Neural progenitor cell (in vitro differentiated cells): ENCODE results near the gene ADAMTS6. TPM values are rescaled to one million over a fixed set of nuclear protein-coding genes. Genes with fewer than 3 reads are reported as not detected.

ENCODE experiments used
- DNase-seq: peaks from one replicate; pipeline ENCODE4 v3.0.0-alpha.2; 2016; ENCODE audit warnings: low spot score
- H2AFZ ChIP-seq: fragments of 200-600 bp; sonication (generic); replicated peaks from 2 replicates; pipeline ENCODE4 v1.6.1; 2016; ENCODE audit warnings: antibody characterized with exemption
- H3F3A ChIP-seq: fragments of 200-600 bp; sonication (generic); 2 replicates; pipeline ENCODE4 v1.6.1; 2016; ENCODE audit warnings: antibody characterized with exemption, low read depth
- H3K27ac ChIP-seq: fragments of 200-600 bp; sonication (generic); 2 replicates; pipeline ENCODE4 v1.5.1; 2016; ENCODE audit warnings: mild to moderate bottlenecking
- H3K27me3 ChIP-seq: fragments of 200-600 bp; sonication (generic); 2 replicates; pipeline ENCODE4 v1.6.1; 2016; ENCODE audit warnings: mild to moderate bottlenecking, moderate library complexity
- H3K36me3 ChIP-seq: fragments of 200-600 bp; sonication (generic); 2 replicates; pipeline ENCODE4 v1.5.1; 2016
- H3K4me1 ChIP-seq: fragments of 200-600 bp; sonication (generic); 2 replicates; pipeline ENCODE4 v1.6.1; 2016; ENCODE audit warnings: mixed run types
- H3K4me2 ChIP-seq: fragments of 200-600 bp; sonication (generic); 2 replicates; pipeline ENCODE4 v1.6.1; 2016
- H3K4me3 ChIP-seq: fragments of 200-600 bp; sonication (generic); 2 replicates; pipeline ENCODE4 v1.5.1; 2016
- H3K79me2 ChIP-seq: fragments of 200-600 bp; sonication (generic); 2 replicates; pipeline ENCODE4 v1.6.1; 2016; ENCODE audit warnings: low read depth
- H3K9ac ChIP-seq: fragments of 200-600 bp; sonication (generic); 2 replicates; pipeline ENCODE4 v1.6.1; 2016
- H3K9me3 ChIP-seq: fragments of 200-600 bp; sonication (generic); 2 replicates; pipeline ENCODE4 v1.5.1; 2016; ENCODE audit warnings: low read depth
- H4K20me1 ChIP-seq: fragments of 200-600 bp; sonication (generic); 2 replicates; pipeline ENCODE4 v1.6.1; 2016; ENCODE audit warnings: low read depth
- H3K27ac Mint-ChIP-seq: 3 replicates; pipeline ENCODE4 v1.8.0; 2021; ENCODE audit warnings: mixed read lengths
- H3K27me3 Mint-ChIP-seq: 2 replicates; pipeline ENCODE4 v1.8.0; 2022; ENCODE audit warnings: low read depth, mild to moderate bottlenecking, inconsistent platforms, moderate library complexity, mixed read lengths; ENCODE audit not compliant: insufficient read depth
- H3K36me3 Mint-ChIP-seq: 3 replicates; pipeline ENCODE4 v1.8.0; 2021; ENCODE audit warnings: mixed read lengths
- H3K4me1 Mint-ChIP-seq: 3 replicates; pipeline ENCODE4 v1.8.0; 2021; ENCODE audit warnings: mixed read lengths
- H3K4me3 Mint-ChIP-seq: 3 replicates; pipeline ENCODE4 v1.8.0; 2021; ENCODE audit warnings: mild to moderate bottlenecking, moderate library complexity, mixed read lengths
- H3K9me3 Mint-ChIP-seq: 3 replicates; pipeline ENCODE4 v1.8.0; 2020; ENCODE audit warnings: mixed read lengths
- CTCF ChIP-seq: fragments of 200-600 bp; sonication (generic); IDR thresholded peaks from 2 replicates; pipeline ENCODE4 v1.5.1; 2017; ENCODE audit warnings: antibody characterized with exemption, mild to moderate bottlenecking
- EZH2 ChIP-seq: fragments of 200-600 bp; sonication (generic); IDR thresholded peaks from 2 replicates; pipeline ENCODE4 v1.6.1; 2017; ENCODE audit warnings: antibody characterized with exemption, mild to moderate bottlenecking, moderate library complexity
- EZH2phosphoT487 ChIP-seq: fragments of 200-600 bp; sonication (generic); IDR thresholded peaks from 2 replicates; pipeline ENCODE4 v1.6.1; 2017; ENCODE audit warnings: antibody characterized with exemption
- total RNA-seq: library from RNA; depleted of rRNA; stranded (reverse); fragments of >200 nt; gene quantifications from 2 replicates; pipeline ENCODE4 v1.2.3, GENCODE V29; 2015; ENCODE audit warnings: low replicate concordance

ADAMTS6 gene
- total RNA-seq, 1 donor from 2014 or later = 14.3 TPM

GRCh38 chr5:65446682-65447081, 35.0 kb downstream of the ADAMTS6 start:
- TF ChIP-seq EZH2 (no peak), CTCF (no peak), EZH2phosphoT487 (no peak)
- Mint-ChIP-seq H3K4me1 (no peaks in the 10 kb centered on the region), H3K27ac (no peak overlapping the region), H3K4me3 (no peak overlapping the region), H3K36me3 (no peaks in the 10 kb centered on the region), H3K27me3 (no peaks in the 10 kb centered on the region), H3K9me3 (no peaks in the 10 kb centered on the region)
- no peak overlapping the region for H3K9ac ChIP-seq
- no peaks in the 10 kb centered on the region for H4K20me1 ChIP-seq
- H3K27me3 ChIP-seq = no peaks in the 10 kb centered on the region
- H3K79me2 ChIP-seq = no peaks in the 10 kb centered on the region
- no peak overlapping the region for H3K4me2 ChIP-seq
- no peaks in the 10 kb centered on the region for H3F3A ChIP-seq
- no peak overlapping the region for H3K27ac ChIP-seq
- no peak for DNase-seq
- H3K4me1 ChIP-seq = no peaks in the 10 kb centered on the region
- H2AFZ ChIP-seq = no peak overlapping the region
- H3K4me3 ChIP-seq = no peak overlapping the region
- no peaks in the 10 kb centered on the region for H3K36me3 ChIP-seq
- no peaks in the 10 kb centered on the region for H3K9me3 ChIP-seq

GRCh38 chr5:65441800-65442199, 39.9 kb downstream of the ADAMTS6 start:
- Mint-ChIP-seq H3K27me3 (no peaks in the 10 kb centered on the region), H3K9me3 (peaks cover under 1% of the 10 kb centered on the region), H3K27ac (no peak overlapping the region), H3K36me3 (peaks cover under 1% of the 10 kb centered on the region), H3K4me3 (no peak overlapping the region), H3K4me1 (no peaks in the 10 kb centered on the region)
- Histone ChIP-seq H3K27me3 (no peaks in the 10 kb centered on the region), H3K9me3 (no peaks in the 10 kb centered on the region), H3K79me2 (no peaks in the 10 kb centered on the region), H3K4me3 (no peak overlapping the region), H3K4me2 (no peak overlapping the region), H4K20me1 (no peaks in the 10 kb centered on the region), H2AFZ (no peak overlapping the region), H3K36me3 (no peaks in the 10 kb centered on the region), H3K27ac (no peak overlapping the region), H3K4me1 (no peaks in the 10 kb centered on the region), H3F3A (no peaks in the 10 kb centered on the region), H3K9ac (no peak overlapping the region)
- DNase-seq = no peak
- no peak for TF ChIP-seq EZH2
- TF ChIP-seq CTCF = no peak
- no peak for TF ChIP-seq EZH2phosphoT487

DNA sequence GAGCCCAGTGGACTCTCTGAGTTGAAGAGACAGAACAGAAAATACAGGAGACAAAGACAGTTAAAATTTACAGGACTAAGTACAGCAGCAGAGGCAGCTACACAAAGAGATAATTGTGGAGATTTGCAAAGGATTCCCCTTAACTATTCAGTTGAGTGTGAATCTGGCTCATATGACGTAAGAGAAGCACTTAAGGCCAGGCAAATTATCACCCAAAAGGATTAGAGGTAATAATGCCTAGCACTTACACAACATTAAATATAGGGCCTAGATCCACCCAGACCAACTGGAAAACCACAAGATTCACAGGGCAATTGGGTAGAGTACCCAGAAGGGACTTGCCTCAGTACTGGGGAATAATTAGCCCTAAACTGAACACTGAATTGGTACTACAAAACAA, 41.3 kb downstream of the ADAMTS6 start:
- no peaks in the 10 kb centered on the region for H4K20me1 ChIP-seq
- H2AFZ ChIP-seq = no peak overlapping the region
- H3K9ac ChIP-seq = no peak overlapping the region
- H3K27ac ChIP-seq = peak overlapping the region; percentile 42
- Mint-ChIP-seq H3K36me3 (peaks cover 4% of the 10 kb centered on the region), H3K9me3 (peaks cover 2% of the 10 kb centered on the region), H3K27ac (no peak overlapping the region), H3K4me1 (no peaks in the 10 kb centered on the region), H3K27me3 (no peaks in the 10 kb centered on the region), H3K4me3 (no peak overlapping the region)
- no peaks in the 10 kb centered on the region for H3K79me2 ChIP-seq
- DNase-seq = no peak
- no peaks in the 10 kb centered on the region for H3K9me3 ChIP-seq
- no peaks in the 10 kb centered on the region for H3F3A ChIP-seq
- no peak overlapping the region for H3K4me3 ChIP-seq
- H3K36me3 ChIP-seq = no peaks in the 10 kb centered on the region
- H3K27me3 ChIP-seq = no peaks in the 10 kb centered on the region
- H3K4me2 ChIP-seq = no peak overlapping the region
- H3K4me1 ChIP-seq = no peaks in the 10 kb centered on the region
- no peak for TF ChIP-seq CTCF
- no peak for TF ChIP-seq EZH2phosphoT487
- no peak for TF ChIP-seq EZH2
